Stimulated activated naive CD8-positive, alpha-beta T cell treated with anti-CD3 and anti-CD28 coated beads, Interleukin-15, Interleukin-2, amounts not matched to agents 100 U/mL and 50 U/mL, for 24 hours (primary cell): ENCODE data around the gene S100A9.

Source experiments
- ATAC-seq: fragments of 150-1000 bp; cut with Tn5 transposase; one replicate; pipeline ENCODE4 v1.10.0; 2021
- DNase-seq: peaks from one replicate; pipeline ENCODE4 v3.0.0; 2021

Gene S100A9

GRCh38 chr1:153360592-153361479, 3.2 kb downstream of the S100A9 start:
- ATAC-seq (no peak), DNase-seq (no peak)

GRCh38 chr1:153361480-153362109, 3.9 kb downstream of the S100A9 start:
- DNase-seq: no peak
- no peak for ATAC-seq

- ATAC-seq: no peak
- DNase-seq: no peak
Observed at GRCh38 chr1:153362187-153362775, 4.6 kb downstream of the S100A9 start.

GRCh38 chr1:153363641-153364040, 6.0 kb downstream of the S100A9 start:
- no peak for DNase-seq
- ATAC-seq: no peak

- no peak for ATAC-seq
Observed at GRCh38 chr1:153364156-153364555, 6.5 kb downstream of the S100A9 start.

GRCh38 chr1:153364766-153365666, 7.4 kb downstream of the S100A9 start:
- ATAC-seq: no peak

More at GRCh38 chr1:153364156-153364555, 6.5 kb downstream of the S100A9 start:
- no peak for DNase-seq

GRCh38 chr1:153365696-153366095, 8.0 kb downstream of the S100A9 start:
- no peak for DNase-seq

More at GRCh38 chr1:153364766-153365666, 7.4 kb downstream of the S100A9 start:
- DNase-seq: no peak

GRCh38 chr1:153366261-153366660, 8.6 kb downstream of the S100A9 start:
- DNase-seq: no peak
- no peak for ATAC-seq

More at GRCh38 chr1:153365696-153366095, 8.0 kb downstream of the S100A9 start:
- ATAC-seq: no peak

- DNase-seq (no peak), ATAC-seq (no peak)
Observed at GRCh38 chr1:153367090-153367489, 9.4 kb downstream of the S100A9 start.

GRCh38 chr1:153368495-153368894, 10.8 kb downstream of the S100A9 start:
- no peak for DNase-seq
- ATAC-seq: no peak

- no peak for ATAC-seq
- DNase-seq: no peak
Observed at GRCh38 chr1:153370146-153370545, 12.5 kb downstream of the S100A9 start.

GRCh38 chr1:153371231-153371630, 13.6 kb downstream of the S100A9 start:
- no peak for ATAC-seq
- DNase-seq: no peak

- no peak for DNase-seq
- no peak for ATAC-seq
Observed at GRCh38 chr1:153372571-153372970, 14.9 kb downstream of the S100A9 start.

- no peak for DNase-seq
- ATAC-seq: no peak
Observed at GRCh38 chr1:153374071-153374470, 16.4 kb downstream of the S100A9 start.

GRCh38 chr1:153375511-153375910, 17.9 kb downstream of the S100A9 start, which contains the start of gene S100A12:
Gene S100A12 (minus strand): TSS chr1:153375621. CDS start chr1:153374592, 1,029 bp downstream.
- ATAC-seq: no peak
- no peak for DNase-seq

- ATAC-seq: no peak
Observed at GRCh38 chr1:153379591-153379990, 21.9 kb downstream of the S100A9 start.

GRCh38 chr1:153380711-153381110, 23.1 kb downstream of the S100A9 start:
- ATAC-seq: no peak
- DNase-seq: no peak

More at GRCh38 chr1:153379591-153379990, 21.9 kb downstream of the S100A9 start:
- DNase-seq: no peak

- ATAC-seq (no peak), DNase-seq (no peak)
Observed at GRCh38 chr1:153384958-153385580, 27.4 kb downstream of the S100A9 start.

GRCh38 chr1:153386500-153386901, 28.8 kb downstream of the S100A9 start:
- no peak for ATAC-seq
- DNase-seq: no peak

- no peak for DNase-seq
- no peak for ATAC-seq
Observed at GRCh38 chr1:153387001-153387400, 29.3 kb downstream of the S100A9 start.

- ATAC-seq (no peak), DNase-seq (no peak)
Observed at GRCh38 chr1:153387785-153388184, 30.1 kb downstream of the S100A9 start.
